Kidney (tissue), 14 donors: ENCODE results near the gene NOSTRIN. TPM values are rescaled to one million over a fixed set of nuclear protein-coding genes. Genes with fewer than 3 reads are reported as not detected.

Experiments used
- DNase-seq, 5 donors: peaks; one replicate each; pipeline ENCODE4 v3.0.0-alpha.2; 2013 to 2020
- FAIRE-seq: peaks from 2 replicates; lab custom pipeline; 2012; peaks lifted over from hg19 to GRCh38; lab: Jason Lieb, UNC
- H3K27ac ChIP-seq, 2 donors: one replicate each; pipeline ENCODE4 v1.7.0; 2013; ENCODE audit warnings: low read depth in 2 of 2, low read length in 2 of 2, inconsistent platforms in 1 of 2
- H3K27me3 ChIP-seq: one replicate; pipeline ENCODE4 v1.7.1; 2013; ENCODE audit warnings: low read length, inconsistent platforms; ENCODE audit not compliant: control insufficient read depth, insufficient read depth
- H3K36me3 ChIP-seq, 3 donors: one replicate each; pipeline versions ENCODE4 v1.7.0 to v1.7.1; 2013; ENCODE audit warnings: low read length in 3 of 3, control low read depth in 1 of 3, inconsistent platforms in 1 of 3; ENCODE audit not compliant: insufficient read depth in 3 of 3, control insufficient read depth in 2 of 3
- H3K4me1 ChIP-seq, 3 donors: one replicate each; pipeline versions ENCODE4 v1.7.0 to v1.7.1; 2013; ENCODE audit warnings: low read length in 3 of 3, inconsistent platforms in 1 of 3, low read depth in 1 of 3; ENCODE audit not compliant: control insufficient read depth in 2 of 3, insufficient read depth in 2 of 3
- H3K4me3 ChIP-seq, 3 donors: one replicate each; pipeline versions ENCODE4 v1.7.0 to v1.8.1; 2013; ENCODE audit warnings: low read length in 3 of 3, control low read depth in 1 of 3, inconsistent platforms in 1 of 3
- H3K9ac ChIP-seq, 3 donors: one replicate each; pipeline versions ENCODE4 v1.7.0 to v1.7.1; 2013; ENCODE audit warnings: low read length in 3 of 3, control low read depth in 1 of 3, inconsistent platforms in 1 of 3
- H3K9me3 ChIP-seq, 3 donors: one replicate each; pipeline versions ENCODE4 v1.7.0 to v1.7.1; 2013; ENCODE audit warnings: low read length in 3 of 3, control low read depth in 1 of 3, inconsistent platforms in 1 of 3; ENCODE audit not compliant: control insufficient read depth in 2 of 3, insufficient read depth in 1 of 3
- CTCF ChIP-seq: IDR thresholded peaks from 3 replicates; pipeline ENCODE4 v1.5.1; 2012; ENCODE audit warnings: mild to moderate bottlenecking, moderate library complexity, borderline replicate concordance; ENCODE audit not compliant: insufficient read depth; ENCODE audit errors: extremely low read depth
- intact Hi-C: fragments of 100-400 bp; cut with DNase I; formaldehyde crosslinking; loops from one replicate; pipeline ENCODE4 v1.11.1; 2022
- polyA plus RNA-seq: library from polyadenylated mRNA; stranded (reverse); fragments of 350-450 nt; fragmentation: Illumina TruSeq; extraction: RNeasy Lipid Tissue Mini Kit (QIAGEN cat#74804); gene quantifications from one replicate; pipeline ENCODE4 v1.2.3, GENCODE V29; 2014; ENCODE audit warnings: low read depth, low replicate concordance; ENCODE audit not compliant: insufficient read depth
- total RNA-seq: library from RNA; stranded (reverse); fragmentation: NEBNext Ultra II Directional; extraction: Animal tissue kit (Norgen Biotek cat#: 25700); gene quantifications from one replicate; pipeline ENCODE4 v1.2.1, GENCODE V29; 2021
- donor health status: control.
- donor health status: control.
- donor health status: control.
- donor health status: control.
- donor health status: control.
- donor health status: DM: yes; HTN: yes; CAD: no.
- donor health status: Normal renal cell carcinoma (clear cell type).

Gene NOSTRIN
- total and polyA plus RNA-seq, 2 donors from 2014 or later, result 41.8 to 50.2 TPM

GRCh38 chr2:168814939-168815907 lies 12.8 kb downstream of the NOSTRIN start:
- Histone ChIP-seq H3K4me3 (no peak overlapping the region), H3K4me1 (peaks cover 0 to 11% (median 4%) of the 10 kb centered on the region in 3 donors), H3K9ac (no peak overlapping the region), H3K36me3 (no peaks in the 10 kb centered on the region), H3K27me3 (no peaks in the 10 kb centered on the region), H3K9me3 (no peaks in the 10 kb centered on the region), H3K27ac (peak overlapping the region in 1 of 2 donors; percentile 4)
- FAIRE-seq (no peak), DNase-seq (peak in 3 of 5 donors; percentile 32 to 73 (median 64))
- no peak for TF ChIP-seq CTCF
- intact Hi-C loops, result no loop called here

DNA sequence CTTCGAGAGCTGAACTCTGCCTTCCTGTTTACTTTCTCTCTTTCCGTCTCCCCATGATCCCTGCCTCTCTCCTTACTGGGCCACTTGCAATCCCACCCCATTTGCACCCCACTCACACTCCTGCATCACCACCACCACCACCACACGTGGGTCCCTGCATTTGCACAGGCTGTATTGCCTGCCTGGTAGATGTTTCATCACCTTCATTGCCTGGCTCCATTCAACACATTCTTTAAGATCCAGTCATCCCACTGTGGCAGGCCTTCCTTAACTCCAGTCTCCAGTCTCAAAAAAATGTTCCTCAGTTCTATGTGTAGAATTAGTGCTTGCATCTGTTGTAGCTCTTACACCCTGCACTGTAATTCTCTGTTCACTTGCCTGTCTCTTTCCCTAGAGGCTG lies 13.9 kb downstream of the NOSTRIN start:
- DNase-seq, result no peak
- no peak for FAIRE-seq
- H3K36me3 ChIP-seq, result no peaks in the 10 kb centered on the region
- no peaks in the 10 kb centered on the region for H3K9me3 ChIP-seq
- H3K4me1 ChIP-seq, result peaks cover 0 to 11% (median 4%) of the 10 kb centered on the region in 3 donors
- H3K27me3 ChIP-seq, result no peaks in the 10 kb centered on the region
- intact Hi-C loops, result no loop called here
- no peak for TF ChIP-seq CTCF
- H3K27ac ChIP-seq, result no peak overlapping the region
- H3K4me3 ChIP-seq, result no peak overlapping the region
- H3K9ac ChIP-seq, result no peak overlapping the region

- peaks cover 0 to 11% (median 4%) of the 10 kb centered on the region in 3 donors for H3K4me1 ChIP-seq
- no peak overlapping the region for H3K4me3 ChIP-seq
- H3K36me3 ChIP-seq, result no peaks in the 10 kb centered on the region
- H3K27ac ChIP-seq, result no peak overlapping the region
- FAIRE-seq, result no peak
- no peak for DNase-seq
- no peak for TF ChIP-seq CTCF
- H3K9ac ChIP-seq, result no peak overlapping the region
- intact Hi-C loops, result no loop called here
- no peaks in the 10 kb centered on the region for H3K27me3 ChIP-seq
- H3K9me3 ChIP-seq, result no peaks in the 10 kb centered on the region
Observed at GRCh38 chr2:168819050-168819715, 16.7 kb downstream of the NOSTRIN start.
